Vagina (tissue), 2 donors: ENCODE measurements around the gene NPBWR2. TPM values are rescaled to one million over a fixed set of nuclear protein-coding genes. Genes with fewer than 3 reads are reported as not detected.
A peak's percentile ranks its signal among the peaks of the same experiment; 100 is the strongest.

Experiments used
- DNase-seq, 2 donors: peaks; one replicate each; pipeline ENCODE4 v3.0.0-alpha.2; 2017; ENCODE audit errors: extremely low spot score in 2 of 2
- H3K27ac ChIP-seq: fragments of 200-600 bp; sonication (generic); one replicate; pipeline ENCODE4 v1.5.1; 2019
- H3K27me3 ChIP-seq: fragments of 200-600 bp; sonication (generic); one replicate; pipeline ENCODE4 v1.5.1; 2019
- H3K36me3 ChIP-seq, 2 donors: fragments of 200-600 bp; sonication (generic); one replicate each; pipeline ENCODE4 v1.5.1; 2017 to 2019
- H3K4me1 ChIP-seq: fragments of 200-600 bp; sonication (generic); one replicate; pipeline ENCODE4 v1.5.1; 2019
- H3K4me3 ChIP-seq, 2 donors: fragments of 200-600 bp; sonication (generic); 1 replicate in 1 of 2; 2 replicates in 1 of 2; pipeline ENCODE4 v1.5.1; 2016 to 2019
- H3K9me3 ChIP-seq: fragments of 200-600 bp; sonication (generic); one replicate; pipeline ENCODE4 v1.5.1; 2019
- POLR2A ChIP-seq, 2 donors: fragments of 450-650 bp; IDR thresholded peaks; one replicate each; pipeline ENCODE4 v1.6.1; 2017; ENCODE audit warnings: antibody characterized with exemption in 2 of 2, mild to moderate bottlenecking in 2 of 2, moderate library complexity in 2 of 2
- POLR2AphosphoS5 ChIP-seq, 2 donors: sonication (generic); formaldehyde crosslinking; IDR thresholded peaks; one replicate each; pipeline ENCODE4 v1.9.0; 2017; ENCODE audit warnings: antibody characterized with exemption in 2 of 2, mild to moderate bottlenecking in 2 of 2, low read depth in 1 of 2; ENCODE audit not compliant: insufficient read depth in 1 of 2
- intact Hi-C: fragments of 100-400 bp; cut with DNase I; formaldehyde crosslinking; loops from one replicate; pipeline ENCODE4 v1.15.1; 2023
- total RNA-seq: library from RNA; depleted of rRNA; stranded (reverse); fragments of >200 nt; gene quantifications from one replicate; pipeline ENCODE4 v1.2.3, GENCODE V29; 2016
- TF ChIP-seq, protein P1 (sequence below), 3 experiments: fragments of 450-650 bp in 2 of 3; fragments of 200-600 bp in 1 of 3; sonication (generic) in 1 of 3; IDR thresholded peaks; one replicate each; pipeline ENCODE4 v1.5.1; 2017 to 2019; ENCODE audit warnings: antibody characterized with exemption in 3 of 3, mild to moderate bottlenecking in 2 of 3, moderate library complexity in 2 of 3

The NPBWR2 gene
- total RNA-seq, 1 donor from 2014 or later, result not detected

DNA sequence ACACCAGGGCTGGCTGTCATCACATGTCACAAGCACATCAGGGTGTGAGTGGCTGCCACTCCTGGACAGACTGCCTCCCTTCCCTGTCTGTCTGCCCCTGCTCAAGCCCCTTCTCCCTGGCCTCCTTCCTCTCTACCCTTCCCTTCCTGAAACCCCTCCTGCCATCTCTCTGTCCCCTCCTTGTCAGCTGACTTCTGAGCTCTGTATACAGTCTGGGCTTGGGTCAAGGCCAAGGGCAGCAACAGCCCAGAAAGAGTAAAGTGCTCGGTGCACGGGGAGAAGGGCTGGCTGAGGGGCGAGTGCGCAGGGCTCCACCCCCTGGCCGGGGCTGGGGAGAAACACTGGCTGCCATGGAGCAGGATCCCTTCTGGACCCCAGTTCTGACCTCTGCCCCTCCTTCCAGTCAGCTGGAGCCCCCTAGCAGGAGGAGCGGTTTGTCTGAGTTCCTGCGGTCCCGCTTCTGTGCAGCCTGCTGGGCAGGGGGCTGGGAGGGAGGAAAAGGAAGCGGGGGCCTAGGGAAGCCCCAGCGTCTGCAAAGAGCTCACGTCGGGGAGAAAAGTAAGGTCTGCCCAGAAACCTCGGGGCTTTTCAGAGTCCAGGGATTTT is 25.1 kb downstream of the NPBWR2 start:
- no peaks in the 10 kb centered on the region for H3K36me3 ChIP-seq
- DNase-seq, result no peak
- no peak overlapping the region for H3K27ac ChIP-seq
- no peak overlapping the region for H3K4me3 ChIP-seq
- H3K9me3 ChIP-seq, result no peaks in the 10 kb centered on the region
- intact Hi-C loops, result no loop called here
- H3K4me1 ChIP-seq, result peaks cover 39% of the 10 kb centered on the region
- TF ChIP-seq POLR2AphosphoS5 (IDR thresholded peaks at IDR 0.05; ENCODE audit: insufficient read depth in 1 of 2, low read depth in 1 of 2) (no peak), POLR2A (IDR thresholded peaks at IDR 0.05) (no peak)
- TF ChIP-seq, protein P1, sequence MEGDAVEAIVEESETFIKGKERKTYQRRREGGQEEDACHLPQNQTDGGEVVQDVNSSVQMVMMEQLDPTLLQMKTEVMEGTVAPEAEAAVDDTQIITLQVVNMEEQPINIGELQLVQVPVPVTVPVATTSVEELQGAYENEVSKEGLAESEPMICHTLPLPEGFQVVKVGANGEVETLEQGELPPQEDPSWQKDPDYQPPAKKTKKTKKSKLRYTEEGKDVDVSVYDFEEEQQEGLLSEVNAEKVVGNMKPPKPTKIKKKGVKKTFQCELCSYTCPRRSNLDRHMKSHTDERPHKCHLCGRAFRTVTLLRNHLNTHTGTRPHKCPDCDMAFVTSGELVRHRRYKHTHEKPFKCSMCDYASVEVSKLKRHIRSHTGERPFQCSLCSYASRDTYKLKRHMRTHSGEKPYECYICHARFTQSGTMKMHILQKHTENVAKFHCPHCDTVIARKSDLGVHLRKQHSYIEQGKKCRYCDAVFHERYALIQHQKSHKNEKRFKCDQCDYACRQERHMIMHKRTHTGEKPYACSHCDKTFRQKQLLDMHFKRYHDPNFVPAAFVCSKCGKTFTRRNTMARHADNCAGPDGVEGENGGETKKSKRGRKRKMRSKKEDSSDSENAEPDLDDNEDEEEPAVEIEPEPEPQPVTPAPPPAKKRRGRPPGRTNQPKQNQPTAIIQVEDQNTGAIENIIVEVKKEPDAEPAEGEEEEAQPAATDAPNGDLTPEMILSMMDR (IDR thresholded peaks at IDR 0.05), result no peak
- no peaks in the 10 kb centered on the region for H3K27me3 ChIP-seq

DNA sequence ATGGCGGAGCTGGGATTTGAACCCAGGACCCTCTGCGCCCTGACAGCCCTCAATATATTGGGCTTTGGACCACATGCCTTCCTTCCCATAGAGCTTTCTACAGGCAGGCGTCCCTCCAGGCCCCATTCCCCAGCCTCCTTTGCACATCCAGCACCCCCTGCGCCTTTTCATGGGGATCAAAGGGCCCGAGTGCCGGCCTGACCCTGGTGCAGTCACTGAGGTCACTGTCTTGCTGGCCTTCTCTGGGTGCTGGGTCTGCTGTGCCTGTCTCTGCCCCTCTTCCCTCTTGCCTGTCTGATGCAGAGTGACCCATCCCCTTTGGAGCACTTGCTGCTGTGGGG is 25.8 kb downstream of the NPBWR2 start:
- Histone ChIP-seq H3K27ac (no peak overlapping the region), H3K4me3 (no peak overlapping the region), H3K4me1 (peaks cover 39% of the 10 kb centered on the region), H3K27me3 (no peaks in the 10 kb centered on the region), H3K9me3 (no peaks in the 10 kb centered on the region), H3K36me3 (no peaks in the 10 kb centered on the region)
- TF ChIP-seq POLR2AphosphoS5 (IDR thresholded peaks at IDR 0.05; ENCODE audit: insufficient read depth in 1 of 2, low read depth in 1 of 2) (no peak), POLR2A (IDR thresholded peaks at IDR 0.05) (no peak)
- TF ChIP-seq, protein P1 (IDR thresholded peaks at IDR 0.05), result no peak
- DNase-seq, result no peak
- intact Hi-C loops, result no loop called here

DNA sequence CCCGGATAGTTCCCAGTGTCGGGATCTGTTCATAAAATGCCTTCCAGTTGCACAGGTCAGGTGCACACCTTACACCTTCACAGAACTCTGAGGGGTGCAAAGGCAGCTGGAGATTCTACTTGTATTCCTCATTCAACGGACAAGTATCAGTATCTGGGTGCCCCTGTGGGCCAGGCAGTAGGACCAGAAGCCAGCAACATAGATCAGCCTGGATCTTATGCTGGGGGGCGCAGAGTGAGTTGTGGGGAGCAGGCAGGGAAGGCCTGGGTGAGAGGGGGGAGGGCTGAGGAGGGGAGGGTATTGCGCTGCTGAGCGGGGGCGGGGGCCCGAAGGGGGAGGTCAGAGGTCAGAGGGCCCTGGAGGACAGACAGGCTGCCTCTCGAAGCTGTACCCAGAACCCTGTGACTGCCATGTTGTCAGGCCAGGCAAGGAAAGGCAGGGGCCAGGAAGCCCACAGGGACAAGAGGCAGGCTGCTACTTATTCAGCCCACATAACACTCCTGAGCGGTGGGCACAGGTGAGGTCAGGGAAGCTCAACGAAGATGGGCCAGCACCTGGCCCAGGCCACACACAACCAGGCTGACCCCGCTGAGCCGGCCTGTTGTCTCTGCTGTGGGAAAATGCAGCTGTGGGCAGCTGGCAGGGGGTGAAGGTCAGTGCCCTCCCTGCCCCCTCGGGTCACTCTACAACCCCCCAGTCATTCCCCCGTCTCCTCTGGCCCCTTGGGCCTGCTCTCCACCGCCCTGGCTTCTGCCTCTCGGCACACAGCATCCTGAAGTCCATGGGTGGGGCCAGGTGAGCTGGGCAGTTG is 26.3 kb downstream of the NPBWR2 start:
- DNase-seq, result no peak
- TF ChIP-seq, protein P1 (IDR thresholded peaks at IDR 0.05), result no peak
- TF ChIP-seq POLR2AphosphoS5 (IDR thresholded peaks at IDR 0.05; ENCODE audit: insufficient read depth in 1 of 2, low read depth in 1 of 2) (no peak), POLR2A (IDR thresholded peaks at IDR 0.05) (no peak)
- Histone ChIP-seq H3K4me1 (peaks cover 39% of the 10 kb centered on the region), H3K4me3 (peak overlapping the region; percentile 65 to 87), H3K9me3 (no peaks in the 10 kb centered on the region), H3K36me3 (no peaks in the 10 kb centered on the region), H3K27me3 (no peaks in the 10 kb centered on the region), H3K27ac (peak overlapping the region; percentile 78)
- intact Hi-C loops, result no loop called here

DNA sequence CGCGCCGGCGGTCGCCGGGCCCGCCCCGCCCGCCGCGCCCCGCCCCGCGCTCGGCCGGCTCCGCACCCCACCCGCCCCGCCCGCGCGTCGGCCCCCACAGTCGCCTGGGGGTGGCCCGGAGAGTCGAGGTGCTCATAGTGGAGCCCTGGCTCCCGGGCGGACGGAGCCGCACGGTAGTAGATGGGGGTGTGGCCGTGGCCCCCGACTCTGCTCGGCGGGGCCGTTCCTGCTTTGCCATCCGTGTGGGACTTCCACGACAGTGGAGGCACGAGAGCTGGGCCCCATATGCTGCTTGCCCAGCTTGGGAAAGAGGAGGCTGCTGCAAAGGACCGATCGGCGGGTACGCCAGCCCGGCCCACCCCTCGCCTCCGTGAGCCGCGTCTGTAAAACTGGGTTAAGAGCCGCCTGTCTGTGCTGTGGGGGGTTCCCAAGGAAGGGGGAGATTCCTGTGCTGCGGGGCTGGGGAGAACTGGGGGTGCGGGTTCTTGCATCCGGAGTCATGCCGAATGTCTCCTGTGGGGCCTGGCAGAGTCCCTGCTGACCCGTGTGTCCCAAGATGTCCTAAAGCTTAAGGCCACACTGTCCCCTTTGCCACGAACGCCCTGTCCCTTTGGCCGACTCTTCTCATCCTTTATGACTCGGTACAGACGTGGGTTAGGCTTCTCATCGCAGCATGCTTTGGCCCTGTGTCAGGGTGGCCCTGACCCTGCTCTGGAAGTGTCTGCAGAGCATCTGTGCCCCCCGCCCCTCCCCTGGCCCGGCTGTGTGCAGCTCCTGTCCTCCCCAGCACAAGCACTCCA is 27.2 kb downstream of the NPBWR2 start, which contains the start of gene OPRL1:
OPRL1 (plus strand) TSS at position 70 of the 800 bp plus-strand sequence. CDS start 12,639 bp downstream, outside the sequence.
- H3K4me3 ChIP-seq, result peak within 1 kb of the TSS; percentile 65 to 87

More for the DNA sequence above, 27.2 kb downstream of the NPBWR2 start, which contains the start of gene OPRL1:
- H3K27ac ChIP-seq, result peak within 1 kb of the TSS; percentile 78
- H3K4me1 ChIP-seq, result peaks cover 39% of the 10 kb centered on the region
- no peaks in the 10 kb centered on the region for H3K27me3 ChIP-seq
- H3K36me3 ChIP-seq, result no peaks in the 10 kb centered on the region
- TF ChIP-seq POLR2A (IDR thresholded peaks at IDR 0.05), result no peak
- TF ChIP-seq, protein P1 (IDR thresholded peaks at IDR 0.05), result no peak
- TF ChIP-seq POLR2AphosphoS5 (IDR thresholded peaks at IDR 0.05; ENCODE audit: insufficient read depth in 1 of 2, low read depth in 1 of 2), result no peak
- H3K9me3 ChIP-seq, result no peaks in the 10 kb centered on the region
- intact Hi-C loops, result no loop called here
- DNase-seq, result no peak
